GM12878 (cell line): Measurements from ENCODE around the gene DIPK1A. TPM values are rescaled to one million over a fixed set of nuclear protein-coding genes. Genes with fewer than 3 reads are reported as not detected.

Experiments used
- BACH1 ChIP-seq: fragments of 450-650 bp; IDR thresholded peaks from 2 replicates; pipeline ENCODE4 v1.6.1; 2017; ENCODE audit warnings: mild to moderate bottlenecking, borderline replicate concordance
- BHLHE40 ChIP-seq, 2 experiments: fragments of 450-650 bp in 1 of 2; IDR thresholded peaks; 2 replicates each; pipeline ENCODE4 v1.6.1; 2011 to 2017; ENCODE audit warnings: low read depth in 2 of 2, borderline replicate concordance in 1 of 2, improper control_type of control experiment in 1 of 2, low read length in 1 of 2, mild to moderate bottlenecking in 1 of 2
- CHD4 ChIP-seq: fragments of 200-600 bp; sonication (generic); IDR thresholded peaks from 2 replicates; pipeline ENCODE4 v1.6.1; 2016; ENCODE audit warnings: mild to moderate bottlenecking
- EED ChIP-seq: sonication (generic); IDR thresholded peaks from 2 replicates; pipeline ENCODE4 v1.6.1; 2016; ENCODE audit warnings: antibody characterized with exemption, low read depth
- MEF2B ChIP-seq: fragments of 450-650 bp; IDR thresholded peaks from 2 replicates; pipeline ENCODE4 v1.6.1; 2018; ENCODE audit warnings: mild to moderate bottlenecking, moderate library complexity; ENCODE audit not compliant: partially characterized antibody, poor library complexity, severe bottlenecking
- MTA2 ChIP-seq: fragments of 450-650 bp; IDR thresholded peaks from 2 replicates; pipeline ENCODE4 v1.6.1; 2016; ENCODE audit warnings: low read depth, mild to moderate bottlenecking, moderate library complexity
- NFYB ChIP-seq: IDR thresholded peaks from 2 replicates; pipeline ENCODE4 v1.6.1; 2011; ENCODE audit warnings: low read depth, mild to moderate bottlenecking, low read length, improper control_type of control experiment, moderate library complexity; ENCODE audit not compliant: insufficient read depth
- SREBF2 ChIP-seq: IDR thresholded peaks from 2 replicates; pipeline ENCODE4 v1.6.1; 2012; ENCODE audit warnings: mild to moderate bottlenecking, low read length
- ZNF274 ChIP-seq: IDR thresholded peaks from one replicate; pipeline ENCODE4 v1.8.0; 2011; ENCODE audit not compliant: insufficient read length, insufficient read depth
- ZNF622 ChIP-seq: fragments of 450-650 bp; IDR thresholded peaks from 2 replicates; pipeline ENCODE4 v1.6.1; 2017; ENCODE audit warnings: mild to moderate bottlenecking, inconsistent platforms
- polyA plus RNA-seq, 11 experiments: library from polyadenylated mRNA; depleted of rRNA in 4 of 11; unstranded in 6 of 11; stranded (reverse) in 5 of 11; fragments of >200 nt; fragmentation: Nextera tagmentation in 4 of 11; fragmentation: Illumina TruSeq in 1 of 11; extraction: Ambion mirVana in 4 of 11; extraction: Trizol in 1 of 11; gene quantifications; 1 replicate in 1 of 11; 2 replicates in 10 of 11; pipeline versions ENCODE4 v1.2.1 to v1.2.3, GENCODE V29; 2011 to 2016; ENCODE audit warnings: inconsistent platforms in 2 of 11, missing spikeins in 2 of 11, low read depth in 1 of 11
- total RNA-seq, 4 experiments: library from RNA; depleted of rRNA in 3 of 4; stranded (reverse); fragments of >200 nt in 3 of 4; fragmentation: Illumina TruSeq in 1 of 4; extraction: Trizol in 1 of 4; gene quantifications; 2 replicates each; pipeline versions ENCODE4 v1.2.1 to v1.2.3, GENCODE V29; 2013 to 2021
- TF ChIP-seq, protein P1 (sequence below): IDR thresholded peaks from 2 replicates; pipeline ENCODE4 v1.6.1; 2012; ENCODE audit warnings: mild to moderate bottlenecking, low read depth, low read length
- TF ChIP-seq, protein P2 (sequence below): fragments of 450-650 bp; IDR thresholded peaks from 2 replicates; pipeline ENCODE4 v1.6.1; 2016; ENCODE audit warnings: mild to moderate bottlenecking
- TF ChIP-seq, protein P3 (sequence below), 3 experiments: IDR thresholded peaks in 2 of 3; conservative IDR thresholded peaks in 1 of 3; 2 replicates each; pipeline ENCODE4 v1.5.1; 2011; ENCODE audit warnings: low read depth in 3 of 3, low read length in 3 of 3, mild to moderate bottlenecking in 3 of 3, control low read depth in 2 of 3, moderate library complexity in 2 of 3, inconsistent platforms in 1 of 3, mixed read lengths in 1 of 3; ENCODE audit not compliant: control insufficient read depth in 2 of 3, insufficient read depth in 1 of 3; ENCODE audit errors: extremely low read depth in 1 of 3

DIPK1A gene
- total and polyA plus RNA-seq, 10 of the 15 experiments (the other 5 are each of a cell fraction or from before 2014, with no cell fraction given) = 4.9 to 15.0 (median 9.7) TPM

DNA sequence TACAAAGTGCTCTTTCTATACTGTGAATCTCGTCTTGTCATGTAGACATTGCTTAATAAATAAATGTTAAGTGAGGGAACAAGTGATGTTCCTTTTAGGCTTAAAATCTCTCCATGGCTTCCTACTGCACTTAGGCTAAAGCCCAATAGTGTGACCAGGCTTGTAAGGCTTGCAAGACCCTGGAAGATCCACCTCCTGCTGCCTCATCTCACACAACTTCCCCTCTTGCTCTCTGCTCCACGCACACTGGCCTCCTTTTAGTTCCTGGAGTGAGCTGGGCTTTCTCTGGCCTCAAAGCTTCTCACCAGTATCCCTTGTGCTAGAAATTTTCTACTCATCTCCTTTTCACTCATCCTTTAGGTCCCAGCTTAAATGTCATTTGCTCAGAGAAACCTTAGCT lies 41.5 kb upstream of the DIPK1A start (continued):
- TF ChIP-seq, protein P1, sequence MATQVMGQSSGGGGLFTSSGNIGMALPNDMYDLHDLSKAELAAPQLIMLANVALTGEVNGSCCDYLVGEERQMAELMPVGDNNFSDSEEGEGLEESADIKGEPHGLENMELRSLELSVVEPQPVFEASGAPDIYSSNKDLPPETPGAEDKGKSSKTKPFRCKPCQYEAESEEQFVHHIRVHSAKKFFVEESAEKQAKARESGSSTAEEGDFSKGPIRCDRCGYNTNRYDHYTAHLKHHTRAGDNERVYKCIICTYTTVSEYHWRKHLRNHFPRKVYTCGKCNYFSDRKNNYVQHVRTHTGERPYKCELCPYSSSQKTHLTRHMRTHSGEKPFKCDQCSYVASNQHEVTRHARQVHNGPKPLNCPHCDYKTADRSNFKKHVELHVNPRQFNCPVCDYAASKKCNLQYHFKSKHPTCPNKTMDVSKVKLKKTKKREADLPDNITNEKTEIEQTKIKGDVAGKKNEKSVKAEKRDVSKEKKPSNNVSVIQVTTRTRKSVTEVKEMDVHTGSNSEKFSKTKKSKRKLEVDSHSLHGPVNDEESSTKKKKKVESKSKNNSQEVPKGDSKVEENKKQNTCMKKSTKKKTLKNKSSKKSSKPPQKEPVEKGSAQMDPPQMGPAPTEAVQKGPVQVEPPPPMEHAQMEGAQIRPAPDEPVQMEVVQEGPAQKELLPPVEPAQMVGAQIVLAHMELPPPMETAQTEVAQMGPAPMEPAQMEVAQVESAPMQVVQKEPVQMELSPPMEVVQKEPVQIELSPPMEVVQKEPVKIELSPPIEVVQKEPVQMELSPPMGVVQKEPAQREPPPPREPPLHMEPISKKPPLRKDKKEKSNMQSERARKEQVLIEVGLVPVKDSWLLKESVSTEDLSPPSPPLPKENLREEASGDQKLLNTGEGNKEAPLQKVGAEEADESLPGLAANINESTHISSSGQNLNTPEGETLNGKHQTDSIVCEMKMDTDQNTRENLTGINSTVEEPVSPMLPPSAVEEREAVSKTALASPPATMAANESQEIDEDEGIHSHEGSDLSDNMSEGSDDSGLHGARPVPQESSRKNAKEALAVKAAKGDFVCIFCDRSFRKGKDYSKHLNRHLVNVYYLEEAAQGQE = no peak
- no peak for TF ChIP-seq EED
- no peak for TF ChIP-seq MEF2B
- TF ChIP-seq ZNF622 = no peak
- TF ChIP-seq CHD4 = no peak
- no peak for TF ChIP-seq ZNF274
- TF ChIP-seq BHLHE40 (IDR thresholded peaks at IDR 0.05; ENCODE audit: borderline replicate concordance in 1 of 2, low read depth in 2 of 2, low read length in 1 of 2) = no peak
- no peak for TF ChIP-seq MTA2
- TF ChIP-seq, protein P2, sequence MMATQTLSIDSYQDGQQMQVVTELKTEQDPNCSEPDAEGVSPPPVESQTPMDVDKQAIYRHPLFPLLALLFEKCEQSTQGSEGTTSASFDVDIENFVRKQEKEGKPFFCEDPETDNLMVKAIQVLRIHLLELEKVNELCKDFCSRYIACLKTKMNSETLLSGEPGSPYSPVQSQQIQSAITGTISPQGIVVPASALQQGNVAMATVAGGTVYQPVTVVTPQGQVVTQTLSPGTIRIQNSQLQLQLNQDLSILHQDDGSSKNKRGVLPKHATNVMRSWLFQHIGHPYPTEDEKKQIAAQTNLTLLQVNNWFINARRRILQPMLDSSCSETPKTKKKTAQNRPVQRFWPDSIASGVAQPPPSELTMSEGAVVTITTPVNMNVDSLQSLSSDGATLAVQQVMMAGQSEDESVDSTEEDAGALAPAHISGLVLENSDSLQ = no peak
- TF ChIP-seq NFYB = no peak
- TF ChIP-seq, protein P3, sequence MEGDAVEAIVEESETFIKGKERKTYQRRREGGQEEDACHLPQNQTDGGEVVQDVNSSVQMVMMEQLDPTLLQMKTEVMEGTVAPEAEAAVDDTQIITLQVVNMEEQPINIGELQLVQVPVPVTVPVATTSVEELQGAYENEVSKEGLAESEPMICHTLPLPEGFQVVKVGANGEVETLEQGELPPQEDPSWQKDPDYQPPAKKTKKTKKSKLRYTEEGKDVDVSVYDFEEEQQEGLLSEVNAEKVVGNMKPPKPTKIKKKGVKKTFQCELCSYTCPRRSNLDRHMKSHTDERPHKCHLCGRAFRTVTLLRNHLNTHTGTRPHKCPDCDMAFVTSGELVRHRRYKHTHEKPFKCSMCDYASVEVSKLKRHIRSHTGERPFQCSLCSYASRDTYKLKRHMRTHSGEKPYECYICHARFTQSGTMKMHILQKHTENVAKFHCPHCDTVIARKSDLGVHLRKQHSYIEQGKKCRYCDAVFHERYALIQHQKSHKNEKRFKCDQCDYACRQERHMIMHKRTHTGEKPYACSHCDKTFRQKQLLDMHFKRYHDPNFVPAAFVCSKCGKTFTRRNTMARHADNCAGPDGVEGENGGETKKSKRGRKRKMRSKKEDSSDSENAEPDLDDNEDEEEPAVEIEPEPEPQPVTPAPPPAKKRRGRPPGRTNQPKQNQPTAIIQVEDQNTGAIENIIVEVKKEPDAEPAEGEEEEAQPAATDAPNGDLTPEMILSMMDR (IDR thresholded peaks at IDR 0.05 in 2 of 3, conservative IDR thresholded peaks at IDR 0.05 in 1 of 3; ENCODE audit: control insufficient read depth in 2 of 3, extremely low read depth in 1 of 3, insufficient read depth in 1 of 3, low read depth in 3 of 3, low read length in 3 of 3) = no peak
- TF ChIP-seq SREBF2 = no peak
- no peak for TF ChIP-seq BACH1
